CD4-positive, alpha-beta memory T cell (primary cell): ENCODE results near the gene GOLM1. TPM values are rescaled to one million over a fixed set of nuclear protein-coding genes. Genes with fewer than 3 reads are reported as not detected.

Experiments used
- CTCF ChIA-PET: fragments of 350-600 bp; sonication (Branson Sonifier 250); formaldehyde crosslinking; loops from one replicate; lab custom pipeline; 2021; ENCODE audit warnings: inconsistent platforms; ENCODE audit not compliant: partially characterized antibody; lab: Charles Lee
- POLR2A ChIA-PET: fragments of 350-600 bp; sonication (Branson Sonifier 250); formaldehyde crosslinking; loops from one replicate; lab custom pipeline; 2021; ENCODE audit not compliant: partially characterized antibody; lab: Charles Lee
- DNase-seq, 5 donors: peaks; one replicate each; pipeline versions ENCODE4 v3.0.0 to v3.0.0-alpha.2; 2020 to 2022; ENCODE audit warnings: mixed read lengths in 1 of 5
- H3K27ac ChIP-seq: one replicate; pipeline ENCODE4 v1.7.0; 2013; ENCODE audit warnings: low read depth, low read length
- H3K27me3 ChIP-seq: 2 replicates; pipeline ENCODE4 v1.7.0; 2013; ENCODE audit warnings: mild to moderate bottlenecking, low read length, moderate library complexity; ENCODE audit not compliant: insufficient read depth
- H3K36me3 ChIP-seq: 2 replicates; pipeline ENCODE4 v1.7.0; 2013; ENCODE audit warnings: mild to moderate bottlenecking, low read length, moderate library complexity; ENCODE audit not compliant: insufficient read depth
- H3K4me1 ChIP-seq: 2 replicates; pipeline ENCODE4 v1.7.0; 2013; ENCODE audit warnings: mild to moderate bottlenecking, low read length, moderate library complexity; ENCODE audit not compliant: insufficient read depth
- H3K4me3 ChIP-seq, 2 donors: one replicate each; pipeline ENCODE4 v1.7.0; 2013; ENCODE audit warnings: low read length in 2 of 2, mild to moderate bottlenecking in 1 of 2
- H3K9me3 ChIP-seq, 2 donors: one replicate each; pipeline ENCODE4 v1.7.0; 2013; ENCODE audit warnings: low read length in 2 of 2, control low read depth in 1 of 2; ENCODE audit not compliant: control insufficient read depth in 1 of 2
- H3K27ac Mint-ChIP-seq, 7 donors: one replicate each; pipeline ENCODE4 v1.8.0; 2020 to 2021; ENCODE audit warnings: mixed read lengths in 7 of 7, mild to moderate bottlenecking in 6 of 7, inconsistent platforms in 3 of 7, moderate library complexity in 3 of 7
- H3K27me3 Mint-ChIP-seq, 2 donors: one replicate each; pipeline ENCODE4 v1.8.0; 2020 to 2021; ENCODE audit warnings: mixed read lengths in 2 of 2
- H3K36me3 Mint-ChIP-seq, 2 donors: one replicate each; pipeline ENCODE4 v1.8.0; 2020 to 2021; ENCODE audit warnings: mixed read lengths in 2 of 2, inconsistent platforms in 1 of 2, mild to moderate bottlenecking in 1 of 2
- H3K4me1 Mint-ChIP-seq, 4 donors: one replicate each; pipeline ENCODE4 v1.8.0; 2020 to 2021; ENCODE audit warnings: mixed read lengths in 4 of 4, mild to moderate bottlenecking in 1 of 4
- H3K4me3 Mint-ChIP-seq, 8 donors: one replicate each; pipeline ENCODE4 v1.8.0; 2020 to 2021; ENCODE audit warnings: mixed read lengths in 8 of 8, mild to moderate bottlenecking in 7 of 8, moderate library complexity in 6 of 8, inconsistent platforms in 3 of 8
- H3K9me3 Mint-ChIP-seq, 8 donors: one replicate each; pipeline ENCODE4 v1.8.0; 2020 to 2021; ENCODE audit warnings: mixed read lengths in 8 of 8, mild to moderate bottlenecking in 5 of 8, inconsistent platforms in 3 of 8, moderate library complexity in 1 of 8
- intact Hi-C: fragments of 100-400 bp; cut with micrococcal nuclease; formaldehyde crosslinking; loops from one replicate; pipeline ENCODE4 v1.15.1; 2023
- polyA plus RNA-seq, 2 donors: library from polyadenylated mRNA; unstranded; fragments of 300-500 nt; fragmentation: Illumina TruSeq; gene quantifications; one replicate each; pipeline ENCODE4 v1.2.3, GENCODE V29; 2021
- total RNA-seq, 2 experiments: library from RNA; stranded (reverse); gene quantifications; one replicate each; pipeline ENCODE4 v1.2.3, GENCODE V29; 2021

The GOLM1 gene
- total and polyA plus RNA-seq, 4 experiments from 2014 or later: 0.54 to 1.00 TPM; not detected in 2

- no peaks in the 10 kb centered on the region for H3K36me3 ChIP-seq
- peaks cover 0 to 2% (median 0%) of the 10 kb centered on the region in 4 donors for H3K4me1 Mint-ChIP-seq
- peaks cover 2 to 3% of the 10 kb centered on the region in 2 donors for H3K27me3 Mint-ChIP-seq
- no peak overlapping the region for H3K4me3 Mint-ChIP-seq
- POLR2A ChIA-PET: no interaction called here
- no peaks in the 10 kb centered on the region for H3K9me3 ChIP-seq
- intact Hi-C loops: no loop called here
- H3K27ac ChIP-seq: no peak overlapping the region
- H3K36me3 Mint-ChIP-seq: no peaks in the 10 kb centered on the region
- H3K4me3 ChIP-seq: no peak overlapping the region
- H3K27me3 ChIP-seq: no peaks in the 10 kb centered on the region
- H3K27ac Mint-ChIP-seq: no peak overlapping the region
- no peak for DNase-seq
- no peaks in the 10 kb centered on the region for H3K9me3 Mint-ChIP-seq
- no peaks in the 10 kb centered on the region for H3K4me1 ChIP-seq
- CTCF ChIA-PET: no interaction called here
Measured at GRCh38 chr9:86128235-86128822, 29.0 kb upstream of the GOLM1 start.

- no peak for DNase-seq
- H3K27me3 Mint-ChIP-seq: peaks cover 2 to 5% of the 10 kb centered on the region in 2 donors
Measured at GRCh38 chr9:86126998-86127972, 27.9 kb upstream of the GOLM1 start.

GRCh38 chr9:86122311-86122710, 23.0 kb upstream of the GOLM1 start:
- CTCF ChIA-PET: no interaction called here
- Histone ChIP-seq H3K9me3 (no peaks in the 10 kb centered on the region), H3K4me1 (no peaks in the 10 kb centered on the region), H3K27me3 (no peaks in the 10 kb centered on the region), H3K27ac (no peak overlapping the region), H3K4me3 (no peak overlapping the region), H3K36me3 (no peaks in the 10 kb centered on the region)
- POLR2A ChIA-PET: no interaction called here
- Mint-ChIP-seq H3K9me3 (no peaks in the 10 kb centered on the region), H3K4me1 (no peaks in the 10 kb centered on the region), H3K27ac (no peak overlapping the region), H3K36me3 (no peaks in the 10 kb centered on the region), H3K4me3 (no peak overlapping the region), H3K27me3 (peaks cover 5 to 6% of the 10 kb centered on the region in 2 donors)
- intact Hi-C loops: no loop called here
- no peak for DNase-seq

More at GRCh38 chr9:86126998-86127972, 27.9 kb upstream of the GOLM1 start:
- ChIA-PET POLR2A (no interaction called here), CTCF (interaction anchor here (0.9 kb wide), 1 partner anchor 9 kb away, joined by 4 read pairs; no protein-coding TSS in a partner anchor)
- Histone ChIP-seq H3K4me3 (no peak overlapping the region), H3K27ac (no peak overlapping the region), H3K4me1 (no peaks in the 10 kb centered on the region), H3K9me3 (no peaks in the 10 kb centered on the region), H3K27me3 (no peaks in the 10 kb centered on the region), H3K36me3 (no peaks in the 10 kb centered on the region)
- Mint-ChIP-seq H3K9me3 (no peaks in the 10 kb centered on the region), H3K36me3 (no peaks in the 10 kb centered on the region), H3K4me3 (no peak overlapping the region), H3K4me1 (peaks cover 0 to under 1% (median 0%) of the 10 kb centered on the region in 4 donors), H3K27ac (no peak overlapping the region)
- intact Hi-C loops: no loop called here

GRCh38 chr9:86119457-86119856, 20.1 kb upstream of the GOLM1 start:
- peaks cover 10% of the 10 kb centered on the region in 2 donors for H3K27me3 Mint-ChIP-seq
- ChIA-PET POLR2A (no interaction called here), CTCF (no interaction called here)
- no peak overlapping the region for H3K27ac Mint-ChIP-seq
- intact Hi-C loops: no loop called here
- no peaks in the 10 kb centered on the region for H3K36me3 Mint-ChIP-seq
- no peaks in the 10 kb centered on the region for H3K4me1 ChIP-seq
- H3K9me3 Mint-ChIP-seq: peaks cover 0 to 3% (median 0%) of the 10 kb centered on the region in 8 donors
- no peaks in the 10 kb centered on the region for H3K36me3 ChIP-seq
- DNase-seq: no peak
- no peaks in the 10 kb centered on the region for H3K4me1 Mint-ChIP-seq
- H3K9me3 ChIP-seq: no peaks in the 10 kb centered on the region
- no peaks in the 10 kb centered on the region for H3K27me3 ChIP-seq
- no peak overlapping the region for H3K27ac ChIP-seq
- H3K4me3 ChIP-seq: no peak overlapping the region
- H3K4me3 Mint-ChIP-seq: no peak overlapping the region

- Mint-ChIP-seq H3K27me3 (peaks cover 10 to 12% of the 10 kb centered on the region in 2 donors), H3K4me1 (no peaks in the 10 kb centered on the region), H3K27ac (no peak overlapping the region), H3K9me3 (peaks cover 0 to 3% (median 0%) of the 10 kb centered on the region in 8 donors), H3K36me3 (no peaks in the 10 kb centered on the region), H3K4me3 (no peak overlapping the region)
- H3K4me1 ChIP-seq: no peaks in the 10 kb centered on the region
- H3K27ac ChIP-seq: no peak overlapping the region
- POLR2A ChIA-PET: no interaction called here
- no peak for DNase-seq
- CTCF ChIA-PET: no interaction called here
- intact Hi-C loops: no loop called here
- no peaks in the 10 kb centered on the region for H3K9me3 ChIP-seq
- no peaks in the 10 kb centered on the region for H3K27me3 ChIP-seq
- H3K36me3 ChIP-seq: no peaks in the 10 kb centered on the region
- H3K4me3 ChIP-seq: no peak overlapping the region
Measured at GRCh38 chr9:86116425-86116824, 17.1 kb upstream of the GOLM1 start.

GRCh38 chr9:86115886-86116285, 16.5 kb upstream of the GOLM1 start:
- Mint-ChIP-seq H3K36me3 (no peaks in the 10 kb centered on the region), H3K4me1 (no peaks in the 10 kb centered on the region), H3K27me3 (peaks cover 10% of the 10 kb centered on the region in 2 donors), H3K4me3 (no peak overlapping the region), H3K9me3 (peaks cover 0 to 3% (median 0%) of the 10 kb centered on the region in 8 donors), H3K27ac (no peak overlapping the region)
- intact Hi-C loops: no loop called here
- ChIA-PET POLR2A (no interaction called here), CTCF (no interaction called here)
- Histone ChIP-seq H3K4me1 (no peaks in the 10 kb centered on the region), H3K4me3 (no peak overlapping the region), H3K36me3 (no peaks in the 10 kb centered on the region), H3K9me3 (no peaks in the 10 kb centered on the region), H3K27ac (no peak overlapping the region), H3K27me3 (no peaks in the 10 kb centered on the region)
- no peak for DNase-seq

GRCh38 chr9:86112057-86112456, 12.7 kb upstream of the GOLM1 start:
- Mint-ChIP-seq H3K9me3 (peaks cover 0 to 3% (median 0%) of the 10 kb centered on the region in 8 donors), H3K36me3 (no peaks in the 10 kb centered on the region), H3K27ac (no peak overlapping the region), H3K4me3 (no peak overlapping the region), H3K4me1 (peaks cover under 1 to 2% (median 1%) of the 10 kb centered on the region in 4 donors), H3K27me3 (peaks cover 14 to 15% of the 10 kb centered on the region in 2 donors)
- ChIA-PET POLR2A (no interaction called here), CTCF (no interaction called here)
- intact Hi-C loops: no loop called here
- Histone ChIP-seq H3K27me3 (no peaks in the 10 kb centered on the region), H3K27ac (no peak overlapping the region), H3K4me3 (no peak overlapping the region), H3K36me3 (no peaks in the 10 kb centered on the region), H3K4me1 (no peaks in the 10 kb centered on the region), H3K9me3 (no peaks in the 10 kb centered on the region)
- DNase-seq: no peak
